Breast epithelium (tissue), 3 donors: ENCODE data around the gene HNMT.

Source experiments
- POLR2A ChIP-seq: fragments of 450-650 bp; IDR thresholded peaks from one replicate; pipeline ENCODE4 v1.6.1; 2016; ENCODE audit warnings: antibody characterized with exemption, mild to moderate bottlenecking, moderate library complexity
- TF ChIP-seq, protein P1 (sequence below), 3 donors: fragments of 450-650 bp; IDR thresholded peaks; one replicate each; pipeline ENCODE4 v1.5.1; 2016 to 2017; ENCODE audit warnings: antibody characterized with exemption in 3 of 3, mild to moderate bottlenecking in 3 of 3, moderate library complexity in 3 of 3

DNA sequence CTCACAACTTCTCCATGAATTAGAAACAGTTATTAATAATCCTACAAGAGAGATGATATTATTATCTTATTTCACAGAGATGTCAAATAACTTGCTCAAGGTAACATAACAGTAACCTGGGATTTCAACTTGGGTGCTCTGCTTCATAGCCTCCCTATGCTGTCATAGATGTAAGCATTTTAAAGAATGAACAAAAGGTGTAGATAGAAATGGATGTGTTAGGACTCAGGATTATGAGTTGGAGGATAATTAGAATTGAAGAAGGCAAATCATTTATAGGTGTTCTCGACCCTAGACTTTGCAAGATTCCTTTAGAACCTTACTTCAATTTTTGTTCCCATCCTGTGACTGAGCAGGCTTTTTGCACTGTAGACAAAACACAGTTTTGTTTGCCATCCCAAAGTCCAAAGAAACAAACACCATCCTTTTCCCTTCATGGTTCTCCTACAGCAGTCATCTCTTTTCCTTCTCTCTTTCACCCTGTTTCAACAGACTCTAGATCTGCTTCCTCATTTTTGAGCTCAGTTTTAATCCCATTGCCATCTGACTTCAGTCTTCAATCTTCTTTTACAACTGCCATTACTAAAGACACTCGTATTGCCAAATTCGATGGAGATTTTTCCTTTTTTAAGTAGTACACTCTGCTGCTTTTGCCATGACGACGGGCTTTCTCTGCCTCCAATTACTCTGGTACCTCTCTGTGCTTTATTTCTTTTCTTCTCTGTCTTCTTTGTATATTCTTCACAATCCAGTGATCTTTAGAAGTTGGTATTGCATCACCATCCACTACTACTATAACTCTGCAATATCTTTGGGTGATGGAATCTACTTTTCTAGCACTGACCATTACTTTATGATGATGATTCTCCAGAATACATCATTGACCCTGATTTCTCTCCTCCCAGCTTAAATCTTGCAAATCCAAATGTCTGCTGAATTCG is 4.5 kb downstream of the HNMT start:
- TF ChIP-seq, protein P1, sequence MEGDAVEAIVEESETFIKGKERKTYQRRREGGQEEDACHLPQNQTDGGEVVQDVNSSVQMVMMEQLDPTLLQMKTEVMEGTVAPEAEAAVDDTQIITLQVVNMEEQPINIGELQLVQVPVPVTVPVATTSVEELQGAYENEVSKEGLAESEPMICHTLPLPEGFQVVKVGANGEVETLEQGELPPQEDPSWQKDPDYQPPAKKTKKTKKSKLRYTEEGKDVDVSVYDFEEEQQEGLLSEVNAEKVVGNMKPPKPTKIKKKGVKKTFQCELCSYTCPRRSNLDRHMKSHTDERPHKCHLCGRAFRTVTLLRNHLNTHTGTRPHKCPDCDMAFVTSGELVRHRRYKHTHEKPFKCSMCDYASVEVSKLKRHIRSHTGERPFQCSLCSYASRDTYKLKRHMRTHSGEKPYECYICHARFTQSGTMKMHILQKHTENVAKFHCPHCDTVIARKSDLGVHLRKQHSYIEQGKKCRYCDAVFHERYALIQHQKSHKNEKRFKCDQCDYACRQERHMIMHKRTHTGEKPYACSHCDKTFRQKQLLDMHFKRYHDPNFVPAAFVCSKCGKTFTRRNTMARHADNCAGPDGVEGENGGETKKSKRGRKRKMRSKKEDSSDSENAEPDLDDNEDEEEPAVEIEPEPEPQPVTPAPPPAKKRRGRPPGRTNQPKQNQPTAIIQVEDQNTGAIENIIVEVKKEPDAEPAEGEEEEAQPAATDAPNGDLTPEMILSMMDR (IDR thresholded peaks at IDR 0.05) = no peak
- TF ChIP-seq POLR2A = no peak
